HG03575 (cell line): Measurements from ENCODE around the gene FRAT1.

Experiments
- ATAC-seq: cut with Tn5 transposase; IDR thresholded peaks from one replicate; pipeline ENCODE4 v1.9.1; 2021; ENCODE audit not compliant: unreplicated experiment, insufficient number of reproducible peaks, low FRiP score; ENCODE audit errors: extremely low read depth

Gene FRAT1

GRCh38 chr10:97307441-97307840 lies 11.6 kb upstream of the FRAT1 start:
- ATAC-seq: no peak

GRCh38 chr10:97307866-97308780 lies 10.9 kb upstream of the FRAT1 start:
- ATAC-seq: no peak

GRCh38 chr10:97311111-97311626 lies 7.9 kb upstream of the FRAT1 start:
- ATAC-seq: no peak

GRCh38 chr10:97312897-97313296 lies 6.2 kb upstream of the FRAT1 start:
- ATAC-seq: no peak

GRCh38 chr10:97314671-97315070 lies 4.4 kb upstream of the FRAT1 start:
- no peak for ATAC-seq

GRCh38 chr10:97319671-97320479 lies 804 bp downstream of the FRAT1 start:
- no peak for ATAC-seq

- ATAC-seq: no peak
Measured at GRCh38 chr10:97320480-97321031, 1.5 kb downstream of the FRAT1 start.

GRCh38 chr10:97321032-97321803 lies 2.1 kb downstream of the FRAT1 start:
- no peak for ATAC-seq

- ATAC-seq: no peak
Measured at GRCh38 chr10:97321804-97322190, 2.7 kb downstream of the FRAT1 start.

GRCh38 chr10:97323501-97323900 lies 4.4 kb downstream of the FRAT1 start:
- ATAC-seq: no peak

- ATAC-seq: no peak
Measured at GRCh38 chr10:97325754-97326153, 6.7 kb downstream of the FRAT1 start.

- ATAC-seq: no peak
Measured at GRCh38 chr10:97327348-97328294, 8.6 kb downstream of the FRAT1 start.

GRCh38 chr10:97328646-97329453 lies 9.8 kb downstream of the FRAT1 start:
- no peak for ATAC-seq

GRCh38 chr10:97329766-97330165 lies 10.7 kb downstream of the FRAT1 start:
- no peak for ATAC-seq

GRCh38 chr10:97331153-97331703 lies 12.2 kb downstream of the FRAT1 start:
- no peak for ATAC-seq

- ATAC-seq: no peak
Measured at GRCh38 chr10:97332591-97333350, 13.7 kb downstream of the FRAT1 start.
